ENCODE data around the gene AXIN2.

The AXIN2 gene

DNA sequence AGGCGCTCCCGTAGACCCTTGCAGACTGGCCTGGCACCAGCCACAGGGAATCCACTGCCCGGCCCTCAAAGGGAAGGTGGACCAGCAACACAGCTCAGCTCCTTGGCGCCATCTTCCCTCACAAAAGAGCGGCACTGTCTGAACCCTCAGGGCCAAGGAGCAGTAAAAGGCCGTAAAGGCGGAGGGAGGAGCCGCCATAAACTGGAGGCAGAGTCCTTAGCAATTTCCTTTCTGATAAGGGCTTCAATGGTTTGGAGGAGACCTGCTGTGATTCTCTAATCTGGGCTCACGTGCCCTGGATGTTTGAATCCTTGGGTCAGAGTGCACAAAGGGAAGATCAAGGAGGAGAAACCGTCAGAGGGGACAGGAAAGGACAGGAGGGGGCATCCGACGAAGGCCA is 15.5 kb upstream of the AXIN2 start:
- DNase-seq (ENCODE audit: low read depth, low spot score), result no peak
- Histone ChIP-seq H3K4me3 (ENCODE audit: insufficient read length, low read depth) (no peak overlapping the region), H3K27me3 (ENCODE audit: insufficient read depth, insufficient read length) (peaks cover 5% of the 10 kb centered on the region), H3K36me3 (ENCODE audit: insufficient read depth, insufficient read length, low read length) (no peaks in the 10 kb centered on the region), H3K9me3 (ENCODE audit: insufficient read depth, low read length) (no peaks in the 10 kb centered on the region), H3K4me1 (ENCODE audit: insufficient read depth, insufficient read length) (peaks cover 11% of the 10 kb centered on the region), H3K9ac (ENCODE audit: insufficient read length, low read depth) (no peak overlapping the region)
- TF ChIP-seq YY1 (IDR thresholded peaks at IDR 0.05; ENCODE audit: insufficient read depth, insufficient read length) (no peak), ZNF274 (IDR thresholded peaks at IDR 0.05; ENCODE audit: low read depth, low read length) (no peak), SUZ12 (IDR thresholded peaks at IDR 0.05; ENCODE audit: extremely low read depth, insufficient read depth, insufficient read length) (no peak)

DNA sequence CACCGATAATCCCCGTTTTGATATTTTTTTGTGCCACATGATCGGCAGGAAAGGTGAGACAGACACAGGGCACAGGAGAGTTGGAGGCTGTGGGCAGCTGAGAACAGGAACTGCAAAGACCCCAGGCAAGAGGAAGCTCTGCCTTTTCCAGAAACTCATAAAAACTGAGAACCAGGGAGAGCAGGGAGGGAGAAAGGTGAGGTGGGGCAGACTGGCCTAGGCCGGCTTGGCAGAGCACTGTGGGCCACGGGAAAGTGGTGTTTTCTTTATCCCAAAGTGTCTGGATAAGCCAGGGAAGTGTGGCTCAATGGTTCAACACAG is 11.8 kb upstream of the AXIN2 start:
- TF ChIP-seq SUZ12 (IDR thresholded peaks at IDR 0.05; ENCODE audit: extremely low read depth, insufficient read depth, insufficient read length) (no peak), YY1 (IDR thresholded peaks at IDR 0.05; ENCODE audit: insufficient read depth, insufficient read length) (no peak), ZNF274 (IDR thresholded peaks at IDR 0.05; ENCODE audit: low read depth, low read length) (no peak)
- Histone ChIP-seq H3K36me3 (ENCODE audit: insufficient read depth, insufficient read length, low read length) (no peaks in the 10 kb centered on the region), H3K9ac (ENCODE audit: insufficient read length, low read depth) (peak overlapping the region; percentile 57), H3K4me3 (ENCODE audit: insufficient read length, low read depth) (no peak overlapping the region), H3K9me3 (ENCODE audit: insufficient read depth, low read length) (no peaks in the 10 kb centered on the region), H3K4me1 (ENCODE audit: insufficient read depth, insufficient read length) (peaks cover 11% of the 10 kb centered on the region), H3K27me3 (ENCODE audit: insufficient read depth, insufficient read length) (peaks cover 31% of the 10 kb centered on the region)
- no peak for DNase-seq (ENCODE audit: low read depth, low spot score)

DNA sequence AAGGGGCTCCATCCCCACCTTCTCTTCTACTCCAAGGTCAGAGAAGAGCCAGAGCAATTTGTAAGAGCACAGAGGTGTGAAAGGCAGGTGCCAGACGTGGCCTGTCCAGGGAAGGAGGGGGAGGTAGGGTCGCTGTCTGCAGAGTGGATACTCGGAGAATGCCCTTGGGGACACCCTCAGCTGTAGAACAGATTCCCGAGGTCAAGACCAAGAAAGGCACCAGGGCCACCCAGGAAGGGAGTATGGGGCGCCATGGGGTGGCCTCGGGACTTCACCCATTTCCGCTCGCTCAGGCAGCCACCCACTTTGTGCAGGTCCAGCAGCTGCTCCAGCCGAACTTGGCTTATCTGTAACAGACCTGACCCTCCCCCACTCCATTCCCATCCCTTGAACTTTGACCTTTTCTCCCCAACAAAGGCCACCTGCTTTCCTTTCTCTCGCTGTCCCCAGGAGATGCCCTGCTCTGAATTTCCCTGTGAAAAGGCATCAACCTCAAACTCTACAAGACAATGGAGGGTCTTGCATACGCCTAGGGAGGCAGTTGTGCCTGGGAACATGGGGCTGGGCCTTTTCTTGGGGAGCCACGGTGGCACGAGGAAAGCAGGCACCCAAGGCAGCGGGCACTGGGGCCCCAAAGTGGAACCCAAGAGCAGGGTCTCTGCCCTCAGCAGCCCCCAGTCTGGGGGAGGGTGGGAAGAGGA is 11.3 kb upstream of the AXIN2 start:
- peaks cover 11% of the 10 kb centered on the region for H3K4me1 ChIP-seq (ENCODE audit: insufficient read depth, insufficient read length)
- TF ChIP-seq ZNF274 (IDR thresholded peaks at IDR 0.05; ENCODE audit: low read depth, low read length) (no peak), YY1 (IDR thresholded peaks at IDR 0.05; ENCODE audit: insufficient read depth, insufficient read length) (no peak), SUZ12 (IDR thresholded peaks at IDR 0.05; ENCODE audit: extremely low read depth, insufficient read depth, insufficient read length) (no peak)
- peaks cover 31% of the 10 kb centered on the region for H3K27me3 ChIP-seq (ENCODE audit: insufficient read depth, insufficient read length)
- H3K4me3 ChIP-seq (ENCODE audit: insufficient read length, low read depth), result peak overlapping the region; percentile 0
- no peaks in the 10 kb centered on the region for H3K36me3 ChIP-seq (ENCODE audit: insufficient read depth, insufficient read length, low read length)
- peak overlapping the region; percentile 57 for H3K9ac ChIP-seq (ENCODE audit: insufficient read length, low read depth)
- peak; percentile 94 for DNase-seq (ENCODE audit: low read depth, low spot score)
- no peaks in the 10 kb centered on the region for H3K9me3 ChIP-seq (ENCODE audit: insufficient read depth, low read length)

DNA sequence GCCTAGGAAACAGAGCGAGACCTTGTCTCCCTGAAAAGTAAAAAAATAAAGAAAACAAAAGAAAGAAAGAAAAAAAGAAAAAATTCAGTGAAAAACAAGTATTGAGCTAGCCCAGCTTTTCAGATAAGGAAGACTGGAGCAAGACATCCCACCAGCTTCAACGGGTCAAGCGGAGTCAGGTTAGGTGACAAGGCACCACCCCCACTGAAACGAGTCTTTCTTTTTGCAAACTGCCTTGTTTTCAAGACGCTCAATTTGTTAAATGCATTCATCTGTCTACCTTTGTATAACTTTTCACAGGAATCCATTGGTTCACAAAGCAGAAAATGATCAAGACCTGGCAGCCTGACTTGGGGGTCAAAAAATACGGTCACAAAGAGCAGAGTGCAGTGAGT is 10.7 kb upstream of the AXIN2 start:
- Histone ChIP-seq H3K4me3 (ENCODE audit: insufficient read length, low read depth) (peak overlapping the region; percentile 0), H3K36me3 (ENCODE audit: insufficient read depth, insufficient read length, low read length) (no peaks in the 10 kb centered on the region), H3K9me3 (ENCODE audit: insufficient read depth, low read length) (no peaks in the 10 kb centered on the region), H3K9ac (ENCODE audit: insufficient read length, low read depth) (no peak overlapping the region), H3K27me3 (ENCODE audit: insufficient read depth, insufficient read length) (peaks cover 31% of the 10 kb centered on the region), H3K4me1 (ENCODE audit: insufficient read depth, insufficient read length) (peaks cover 9% of the 10 kb centered on the region)
- TF ChIP-seq ZNF274 (IDR thresholded peaks at IDR 0.05; ENCODE audit: low read depth, low read length), result no peak
- no peak for TF ChIP-seq SUZ12 (IDR thresholded peaks at IDR 0.05; ENCODE audit: extremely low read depth, insufficient read depth, insufficient read length)
- no peak for TF ChIP-seq YY1 (IDR thresholded peaks at IDR 0.05; ENCODE audit: insufficient read depth, insufficient read length)
- no peak for DNase-seq (ENCODE audit: low read depth, low spot score)

DNA sequence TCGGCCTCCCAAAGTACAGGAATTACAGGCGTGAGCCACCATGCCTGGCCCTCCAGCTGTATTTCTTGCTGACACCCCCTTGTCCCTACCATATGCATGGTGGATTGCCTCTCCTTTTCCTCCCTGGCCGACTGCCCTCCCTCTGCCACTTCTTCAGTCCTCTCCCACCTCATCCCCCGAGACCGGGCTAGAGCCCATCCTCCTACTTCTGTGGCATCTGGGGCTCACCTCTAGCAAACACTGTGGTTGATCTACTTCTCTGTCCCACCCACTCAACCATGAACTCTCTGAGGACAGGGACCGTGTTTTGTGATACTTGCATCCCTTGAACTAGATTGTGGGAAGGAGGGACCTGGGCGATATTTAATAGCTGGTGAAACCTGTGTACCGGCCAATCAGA is 7.5 kb upstream of the AXIN2 start:
- H3K4me1 ChIP-seq (ENCODE audit: insufficient read depth, insufficient read length), result peaks cover 5% of the 10 kb centered on the region
- no peak overlapping the region for H3K9ac ChIP-seq (ENCODE audit: insufficient read length, low read depth)
- H3K4me3 ChIP-seq (ENCODE audit: insufficient read length, low read depth), result no peak overlapping the region
- H3K9me3 ChIP-seq (ENCODE audit: insufficient read depth, low read length), result no peaks in the 10 kb centered on the region
- no peak for DNase-seq (ENCODE audit: low read depth, low spot score)
- TF ChIP-seq YY1 (IDR thresholded peaks at IDR 0.05; ENCODE audit: insufficient read depth, insufficient read length) (no peak), ZNF274 (IDR thresholded peaks at IDR 0.05; ENCODE audit: low read depth, low read length) (no peak), SUZ12 (IDR thresholded peaks at IDR 0.05; ENCODE audit: extremely low read depth, insufficient read depth, insufficient read length) (no peak)
- H3K27me3 ChIP-seq (ENCODE audit: insufficient read depth, insufficient read length), result peaks cover 26% of the 10 kb centered on the region
- H3K36me3 ChIP-seq (ENCODE audit: insufficient read depth, insufficient read length, low read length), result no peaks in the 10 kb centered on the region

DNA sequence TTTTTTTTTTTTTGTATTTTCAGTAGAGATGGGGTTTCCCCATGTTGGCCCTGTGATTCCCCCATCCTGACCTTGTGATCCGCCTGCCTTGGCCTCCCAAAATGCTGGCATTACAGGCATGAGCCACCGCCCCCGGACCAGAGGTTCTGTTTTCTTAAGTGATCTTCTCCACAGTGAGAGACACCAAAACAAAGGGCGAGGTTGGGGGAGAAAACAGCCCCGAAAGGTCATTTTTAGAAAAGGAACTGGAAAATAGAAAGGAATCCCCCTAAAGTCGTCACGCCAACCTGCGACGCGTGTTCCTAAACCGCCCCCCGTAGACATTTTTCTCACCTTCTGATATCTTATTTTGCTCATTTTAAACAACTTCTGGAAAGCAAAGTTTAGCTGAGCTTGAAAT is 6.1 kb upstream of the AXIN2 start:
- H3K9ac ChIP-seq (ENCODE audit: insufficient read length, low read depth), result no peak overlapping the region
- no peaks in the 10 kb centered on the region for H3K9me3 ChIP-seq (ENCODE audit: insufficient read depth, low read length)
- no peaks in the 10 kb centered on the region for H3K36me3 ChIP-seq (ENCODE audit: insufficient read depth, insufficient read length, low read length)
- H3K4me3 ChIP-seq (ENCODE audit: insufficient read length, low read depth), result no peak overlapping the region
- no peak for TF ChIP-seq YY1 (IDR thresholded peaks at IDR 0.05; ENCODE audit: insufficient read depth, insufficient read length)
- TF ChIP-seq SUZ12 (IDR thresholded peaks at IDR 0.05; ENCODE audit: extremely low read depth, insufficient read depth, insufficient read length), result no peak
- no peak for TF ChIP-seq ZNF274 (IDR thresholded peaks at IDR 0.05; ENCODE audit: low read depth, low read length)
- H3K27me3 ChIP-seq (ENCODE audit: insufficient read depth, insufficient read length), result peaks cover 26% of the 10 kb centered on the region
- no peak for DNase-seq (ENCODE audit: low read depth, low spot score)
- H3K4me1 ChIP-seq (ENCODE audit: insufficient read depth, insufficient read length), result no peaks in the 10 kb centered on the region

DNA sequence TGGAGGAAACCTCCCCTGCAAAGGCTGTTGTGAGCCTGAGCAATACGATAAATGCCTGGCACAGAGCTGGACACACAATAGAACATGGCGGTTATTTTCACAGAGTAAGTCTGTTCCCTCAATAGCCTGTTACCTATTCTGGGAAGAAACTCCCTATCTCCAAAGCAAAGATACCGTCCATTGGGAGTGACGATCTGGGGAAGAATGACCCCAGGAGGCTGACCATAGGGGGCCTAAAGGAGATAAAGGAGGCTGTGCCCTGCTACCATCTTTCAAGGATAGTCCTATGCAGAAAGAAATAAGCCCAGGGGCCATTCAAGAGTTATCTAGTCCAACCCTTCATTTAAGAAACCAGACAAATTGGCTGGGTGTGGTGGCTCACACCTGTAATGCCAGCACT is 4.1 kb upstream of the AXIN2 start:
- Histone ChIP-seq H3K4me1 (ENCODE audit: insufficient read depth, insufficient read length) (no peaks in the 10 kb centered on the region), H3K36me3 (ENCODE audit: insufficient read depth, insufficient read length, low read length) (no peaks in the 10 kb centered on the region), H3K9me3 (ENCODE audit: insufficient read depth, low read length) (no peaks in the 10 kb centered on the region), H3K9ac (ENCODE audit: insufficient read length, low read depth) (no peak overlapping the region), H3K27me3 (ENCODE audit: insufficient read depth, insufficient read length) (peaks cover 15% of the 10 kb centered on the region), H3K4me3 (ENCODE audit: insufficient read length, low read depth) (no peak overlapping the region)
- TF ChIP-seq SUZ12 (IDR thresholded peaks at IDR 0.05; ENCODE audit: extremely low read depth, insufficient read depth, insufficient read length), result no peak
- no peak for TF ChIP-seq YY1 (IDR thresholded peaks at IDR 0.05; ENCODE audit: insufficient read depth, insufficient read length)
- no peak for TF ChIP-seq ZNF274 (IDR thresholded peaks at IDR 0.05; ENCODE audit: low read depth, low read length)
- DNase-seq (ENCODE audit: low read depth, low spot score), result no peak

Measured in NT2/D1 (cell line).